Smooth muscle cell of the brain vasculature (primary cell): ENCODE data around the gene LRRIQ4.

Experiments
- DNase-seq: peaks from one replicate; pipeline ENCODE4 v3.0.0-alpha.2; 2012; ENCODE audit warnings: low read depth, low spot score

LRRIQ4 gene

DNA sequence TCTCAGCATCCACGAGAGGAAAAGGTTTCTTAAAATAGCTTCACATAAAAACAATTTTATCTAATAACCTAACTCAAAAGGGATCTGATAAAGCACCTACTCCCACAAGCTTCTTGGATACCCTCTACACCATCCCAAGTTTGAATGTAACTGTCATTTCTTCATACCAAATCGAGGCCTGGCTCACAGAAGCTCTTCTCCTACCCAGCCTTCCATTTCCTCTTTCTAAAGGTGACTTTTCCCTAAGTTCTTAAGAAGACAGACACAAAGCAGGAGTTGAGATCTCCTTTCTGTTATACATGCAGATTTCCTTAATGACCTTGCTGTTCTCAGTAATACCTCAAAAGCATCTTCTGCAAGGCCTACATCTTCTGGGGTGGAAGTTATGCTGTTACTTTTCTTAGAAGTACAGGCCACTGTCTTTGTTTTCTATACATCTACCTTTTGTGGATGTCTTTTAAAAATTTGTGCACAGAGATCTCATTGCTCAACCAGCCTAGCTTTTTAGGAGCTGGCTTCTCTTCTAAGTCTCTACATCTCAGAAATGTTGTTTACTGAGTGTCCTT is 3.4 kb upstream of the LRRIQ4 start:
- no peak for DNase-seq

DNA sequence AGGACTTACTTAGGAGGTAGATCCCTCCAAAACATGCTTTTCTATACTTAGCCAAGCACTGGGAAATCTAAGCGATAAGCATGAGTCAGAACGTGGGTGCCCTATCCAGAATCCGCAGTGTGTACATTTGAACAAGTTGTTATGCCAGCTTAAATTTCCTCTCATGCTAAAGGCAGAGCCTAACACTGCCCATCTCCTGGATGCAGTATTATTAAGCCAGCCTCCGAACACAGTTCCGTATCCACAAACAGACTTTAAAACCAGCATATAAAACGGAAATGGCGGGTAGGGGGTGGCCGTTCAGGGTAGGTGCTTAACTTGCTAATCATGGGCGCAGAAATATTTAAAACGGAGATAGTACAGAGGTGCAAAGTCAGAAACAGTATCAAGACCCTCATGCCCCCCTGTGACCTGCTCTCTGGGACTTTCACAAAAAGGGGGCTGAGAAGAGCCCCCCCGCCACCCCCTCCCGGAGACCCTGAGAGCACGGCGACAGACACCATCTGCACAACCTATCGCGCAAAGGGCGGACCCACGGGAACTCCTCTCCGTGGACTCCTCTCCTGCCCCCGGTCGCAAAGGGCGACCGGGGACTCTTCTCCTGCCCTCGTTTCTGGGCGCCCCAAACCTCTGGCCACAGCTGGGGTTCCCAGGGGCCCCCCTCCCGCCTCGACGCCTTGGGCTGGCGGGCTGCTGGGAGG is 889 bp upstream of the LRRIQ4 start:
- peak; percentile 23 for DNase-seq

DNA sequence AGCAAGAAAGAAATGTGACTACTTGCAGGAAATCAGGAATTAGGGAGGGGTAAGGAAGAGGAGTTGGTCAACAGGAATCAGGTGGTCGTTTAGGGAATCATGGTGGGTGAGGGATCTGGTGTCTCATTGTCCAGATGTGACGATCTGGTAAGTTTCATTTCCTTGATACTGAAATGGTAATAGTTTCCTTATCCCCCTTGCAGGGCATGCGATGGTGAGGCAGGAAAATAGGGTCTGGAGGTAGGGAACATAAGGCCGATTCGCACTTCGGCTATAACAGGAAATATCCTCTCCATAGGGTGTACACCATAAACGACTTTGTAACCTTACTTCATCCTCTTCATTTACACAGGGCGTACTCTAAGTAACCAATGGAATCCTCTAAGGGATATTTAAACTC is 608 bp downstream of the LRRIQ4 start:
- DNase-seq, result peak; percentile 1

DNA sequence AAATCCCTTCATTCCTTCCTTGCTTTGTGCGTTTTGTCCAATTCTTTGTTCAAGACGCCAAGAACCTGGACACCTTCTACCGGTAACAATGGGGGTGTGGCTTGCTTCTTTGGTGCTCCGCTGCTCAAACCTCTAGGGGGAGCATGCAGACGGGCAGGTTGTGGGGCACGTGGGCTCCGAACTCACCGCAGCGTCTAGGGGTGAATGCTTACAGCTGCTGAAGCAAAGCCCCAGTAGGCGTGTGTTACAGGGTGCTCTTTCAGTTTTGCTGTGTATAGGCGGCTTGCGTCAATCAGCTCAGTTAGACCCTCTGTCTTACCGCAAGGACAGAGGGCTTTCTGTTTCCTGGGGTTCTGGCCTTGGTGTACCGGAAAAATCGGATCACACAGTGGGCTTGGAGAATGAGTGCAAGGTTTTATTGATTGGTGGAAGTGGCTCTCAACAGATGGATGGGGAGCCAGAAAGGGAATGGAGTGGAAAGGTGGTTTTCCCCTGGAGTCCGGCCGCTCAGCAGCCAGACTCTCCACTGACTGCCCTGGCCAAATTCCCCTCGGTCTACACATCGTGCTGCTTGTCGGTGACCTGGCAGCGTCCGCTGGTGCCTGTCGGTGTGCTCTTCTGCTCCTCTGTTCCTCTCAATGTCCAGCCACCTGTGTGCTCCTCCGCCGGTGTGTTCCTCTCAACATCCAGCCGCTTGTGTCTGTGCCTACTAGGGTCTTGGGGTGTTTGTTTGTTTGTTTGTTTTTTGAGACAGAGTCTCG is 1.3 kb downstream of the LRRIQ4 start:
- DNase-seq, result no peak

DNA sequence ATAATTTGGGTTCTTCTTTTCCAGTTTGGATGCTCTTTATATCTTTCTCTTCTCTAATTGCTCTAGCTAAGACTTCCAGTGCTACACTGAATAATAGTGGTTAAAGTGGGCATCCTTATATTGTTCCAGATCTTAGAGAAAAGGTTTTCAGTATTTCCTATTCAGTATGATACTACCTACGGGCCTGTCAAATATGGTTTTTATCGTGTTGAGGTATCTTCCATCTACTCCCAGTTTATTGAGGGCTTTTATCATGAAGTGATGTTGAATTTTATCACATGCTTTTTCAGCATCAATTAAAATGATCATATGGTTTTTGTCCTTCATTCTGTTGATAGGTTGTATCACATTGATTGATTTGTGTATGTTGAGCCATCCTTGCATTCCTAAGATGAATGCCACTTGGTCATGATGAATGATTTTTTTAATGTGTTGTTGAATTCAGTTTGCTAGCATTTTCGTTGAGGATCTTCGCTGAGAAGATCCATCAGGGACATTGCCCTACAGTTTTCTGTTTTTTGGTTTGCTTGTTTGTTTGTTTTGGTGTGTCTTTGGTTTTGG is 3.0 kb downstream of the LRRIQ4 start:
- DNase-seq, result no peak

DNA sequence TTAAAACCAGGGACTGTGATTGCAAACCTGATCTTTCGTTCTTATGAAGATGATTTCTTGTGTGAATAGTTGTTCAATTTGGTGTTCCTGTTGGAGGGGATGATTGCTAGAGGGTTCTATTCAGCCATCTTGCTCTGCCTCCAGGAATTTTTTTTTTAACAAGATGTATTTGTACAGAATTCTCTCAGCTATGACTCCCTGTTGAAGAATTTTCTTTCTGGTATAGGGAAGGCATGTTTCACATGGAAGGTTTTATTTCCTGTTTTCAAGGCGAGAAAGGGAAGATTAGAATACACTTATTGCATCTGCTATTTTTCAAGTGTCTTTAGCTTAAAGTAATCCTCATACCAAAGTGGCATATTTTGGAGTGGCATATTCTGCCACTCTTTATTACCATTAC is 5.6 kb downstream of the LRRIQ4 start:
- DNase-seq, result no peak

DNA sequence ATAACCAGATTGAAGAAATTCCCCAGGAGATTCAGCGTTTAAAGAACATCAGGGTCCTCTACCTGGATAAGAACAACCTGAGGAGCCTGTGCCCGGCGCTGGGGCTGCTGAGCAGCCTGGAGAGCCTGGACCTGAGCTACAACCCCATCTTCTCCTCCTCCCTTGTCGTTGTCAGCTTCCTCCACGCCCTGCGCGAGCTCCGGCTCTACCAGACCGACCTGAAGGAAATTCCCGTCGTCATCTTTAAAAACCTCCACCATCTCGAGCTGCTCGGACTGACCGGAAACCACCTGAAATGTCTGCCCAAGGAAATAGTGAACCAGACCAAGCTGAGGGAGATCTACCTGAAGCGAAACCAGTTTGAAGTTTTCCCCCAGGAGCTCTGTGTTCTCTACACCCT is 9.4 kb downstream of the LRRIQ4 start:
- DNase-seq, result no peak

DNA sequence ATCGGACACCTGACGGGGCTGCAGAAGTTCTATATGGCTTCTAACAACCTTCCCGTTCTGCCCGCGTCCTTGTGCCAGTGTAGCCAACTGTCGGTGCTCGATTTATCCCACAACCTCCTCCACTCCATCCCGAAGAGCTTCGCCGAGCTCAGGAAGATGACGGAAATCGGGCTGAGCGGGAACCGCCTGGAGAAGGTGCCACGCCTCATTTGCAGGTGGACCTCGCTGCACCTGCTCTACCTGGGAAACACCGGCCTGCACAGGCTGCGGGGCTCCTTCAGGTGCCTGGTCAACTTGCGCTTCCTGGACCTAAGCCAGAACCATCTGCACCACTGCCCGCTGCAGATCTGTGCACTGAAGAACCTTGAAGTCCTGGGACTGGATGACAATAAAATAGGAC is 9.9 kb downstream of the LRRIQ4 start:
- no peak for DNase-seq

DNA sequence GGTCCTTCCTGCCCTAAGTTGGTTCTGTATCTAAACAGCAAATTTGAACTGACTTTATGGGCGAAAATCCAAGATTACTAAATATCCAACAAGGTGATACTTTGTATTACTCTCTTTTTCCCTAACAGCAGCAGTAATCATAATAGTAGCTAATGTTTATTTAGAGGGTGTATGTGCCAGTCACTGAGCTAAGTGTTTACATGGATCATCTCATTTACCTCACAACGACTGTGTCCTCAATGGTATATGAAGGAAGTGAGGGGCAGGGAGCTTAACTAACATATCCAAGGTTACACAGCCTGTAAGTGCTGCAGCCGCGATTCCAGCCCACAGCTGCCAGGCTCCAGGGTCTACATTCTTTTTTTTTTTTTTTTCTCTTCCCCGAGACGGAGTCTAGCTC is 10.3 kb downstream of the LRRIQ4 start:
- no peak for DNase-seq

DNA sequence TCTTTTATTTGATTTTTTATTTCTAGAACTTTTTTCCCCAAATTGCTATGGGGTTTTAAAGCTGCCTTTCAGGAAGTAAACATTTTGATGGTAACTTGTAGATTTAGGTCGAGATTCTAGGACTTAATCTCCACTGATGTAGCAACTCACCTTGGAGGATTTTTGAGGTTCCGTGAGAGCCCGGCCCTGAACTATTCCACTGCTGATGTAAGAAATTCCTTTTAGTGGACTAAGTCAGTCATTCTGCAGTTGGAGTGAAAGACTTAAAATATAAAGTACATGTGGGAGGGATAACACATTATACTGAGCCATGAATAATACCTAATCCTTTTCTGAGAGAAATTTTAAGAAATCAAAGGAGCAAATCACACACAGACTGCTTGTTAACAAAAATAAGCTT is 12.6 kb downstream of the LRRIQ4 start:
- no peak for DNase-seq

DNA sequence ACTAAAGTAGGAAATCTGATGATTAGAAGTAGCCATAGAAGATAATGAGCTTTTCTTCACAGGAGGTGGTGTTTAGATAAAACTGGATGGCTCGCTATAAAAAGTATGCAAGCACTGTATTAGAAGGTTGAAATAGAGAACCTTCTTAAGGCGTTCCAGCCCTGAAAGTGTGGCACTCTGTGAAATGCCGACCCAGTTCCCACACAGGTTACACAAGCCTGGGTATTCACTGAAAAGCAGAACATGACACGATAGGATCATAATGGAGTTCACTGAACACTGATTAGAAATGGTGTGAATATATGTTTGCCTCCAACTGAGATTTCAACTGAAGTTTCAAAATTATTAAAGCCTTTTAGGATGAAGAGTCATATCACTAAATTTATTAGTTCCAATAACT is 15.0 kb downstream of the LRRIQ4 start:
- no peak for DNase-seq

DNA sequence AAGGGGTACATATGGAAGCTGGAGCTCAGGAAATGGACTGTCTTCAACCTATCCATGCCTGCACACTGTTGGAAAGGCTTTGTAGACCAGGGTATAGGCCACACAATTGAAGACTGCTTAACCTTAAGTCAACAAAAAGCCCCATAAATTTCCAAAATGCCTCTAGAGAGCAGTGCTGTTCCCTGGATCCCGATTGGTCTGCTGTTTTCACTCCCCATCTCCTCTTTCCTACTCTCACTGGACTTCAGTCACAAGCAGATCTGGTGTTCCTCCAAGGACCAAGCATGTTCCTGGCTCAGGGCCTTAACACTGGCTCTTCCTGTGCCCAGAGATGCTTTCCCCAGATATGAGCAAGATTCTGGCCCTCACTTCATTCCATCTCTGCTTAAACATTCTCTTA is 22.9 kb downstream of the LRRIQ4 start:
- DNase-seq, result no peak

DNA sequence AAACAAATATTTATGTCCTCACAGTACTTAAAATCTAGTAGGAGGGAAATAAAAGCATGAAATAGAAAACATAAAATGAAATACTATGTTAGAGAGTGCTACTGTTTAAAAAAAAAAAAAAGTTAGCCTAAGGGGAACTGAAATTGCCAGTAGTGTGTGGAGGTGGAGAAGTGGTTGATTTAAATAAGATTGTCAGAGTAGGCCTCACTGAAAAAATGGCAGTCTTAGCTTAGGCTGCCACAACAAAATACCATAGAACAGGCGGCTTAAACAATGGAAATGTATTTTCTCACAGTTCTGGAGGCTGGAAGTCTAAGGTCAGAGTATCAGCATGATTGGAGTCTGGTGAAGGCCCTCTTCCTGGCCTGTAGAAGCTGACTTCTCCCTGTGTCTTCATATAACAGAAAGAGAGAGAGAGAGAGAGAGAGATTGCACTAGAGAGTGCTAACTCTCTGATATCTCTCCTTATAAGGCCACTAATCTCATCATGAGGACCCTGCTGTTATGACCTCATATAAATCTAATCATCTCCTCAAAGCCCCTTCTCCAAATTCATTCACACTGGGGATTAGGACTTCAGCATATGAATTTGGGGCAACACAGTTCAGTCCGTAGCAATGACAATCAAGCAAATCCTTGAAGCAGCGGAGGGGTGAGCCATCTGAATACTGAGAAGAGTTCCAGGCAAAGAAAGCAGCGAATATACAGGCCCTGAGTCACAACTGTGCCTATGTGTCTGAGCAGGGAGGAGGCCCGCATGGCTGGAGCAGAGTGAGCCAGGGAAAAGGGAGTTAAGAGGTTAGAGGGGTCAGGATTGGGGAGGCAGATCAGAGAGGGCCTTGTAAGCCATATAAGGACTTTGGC is 23.6 kb downstream of the LRRIQ4 start:
- DNase-seq, result no peak

DNA sequence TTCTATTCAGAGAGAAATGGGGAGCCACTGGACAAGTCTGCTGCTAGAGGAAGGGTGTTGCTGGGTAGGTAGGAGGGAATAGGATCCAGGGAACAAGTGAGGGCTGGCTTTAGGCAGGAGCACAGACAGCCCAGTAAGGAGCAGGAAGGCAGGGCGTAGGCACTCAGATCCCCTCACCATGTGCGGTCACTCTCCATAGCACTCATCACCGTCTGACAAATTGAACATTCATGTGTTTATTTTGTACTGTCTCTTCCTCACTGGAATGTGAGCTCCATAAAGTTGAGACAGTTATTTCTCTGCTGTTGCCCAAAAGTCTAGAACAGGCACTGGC is 24.2 kb downstream of the LRRIQ4 start:
- DNase-seq, result no peak

DNA sequence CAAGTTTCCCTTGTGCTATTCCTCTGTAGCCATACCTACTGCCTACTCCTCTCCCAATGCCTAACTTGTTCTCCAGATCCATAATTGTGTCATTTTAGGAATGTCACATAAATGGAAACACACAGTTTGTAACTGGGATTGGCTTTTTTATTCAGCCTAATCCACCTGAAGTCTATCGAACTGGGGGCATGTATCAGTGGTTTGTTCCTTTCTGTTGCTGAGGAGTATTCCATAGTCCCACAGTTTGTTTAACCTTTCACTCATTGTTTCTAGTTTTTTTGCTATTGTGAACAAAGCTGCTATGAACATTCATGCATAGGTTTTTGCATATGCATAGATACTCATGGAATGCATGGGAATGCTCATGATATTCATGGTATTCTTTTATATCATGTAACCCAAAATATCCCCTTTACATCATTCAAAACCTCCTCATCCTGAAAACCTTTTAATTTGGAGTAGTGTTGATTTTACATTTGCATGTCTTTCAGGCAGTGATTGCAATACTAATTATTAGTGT is 25.9 kb downstream of the LRRIQ4 start:
- DNase-seq, result no peak

DNA sequence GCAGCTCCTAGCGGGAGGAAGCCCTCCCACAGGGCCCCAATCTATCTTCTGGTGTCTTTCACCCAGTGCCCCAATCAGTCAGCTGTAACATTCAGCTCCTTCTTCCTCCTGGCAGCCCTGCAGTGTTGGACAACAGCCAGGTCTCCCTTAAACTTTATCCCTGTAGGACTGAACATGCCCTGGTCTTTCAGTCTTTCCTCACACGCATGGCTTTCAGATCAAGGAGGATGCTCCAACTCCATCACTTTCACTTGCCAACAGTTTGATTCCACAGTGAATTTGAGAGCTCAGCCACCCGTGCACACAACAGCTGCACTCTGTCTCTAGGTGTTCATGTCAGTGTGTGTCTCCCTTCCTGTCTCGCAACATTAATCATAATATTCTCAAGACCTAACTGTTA is 28.5 kb downstream of the LRRIQ4 start:
- DNase-seq, result no peak

DNA sequence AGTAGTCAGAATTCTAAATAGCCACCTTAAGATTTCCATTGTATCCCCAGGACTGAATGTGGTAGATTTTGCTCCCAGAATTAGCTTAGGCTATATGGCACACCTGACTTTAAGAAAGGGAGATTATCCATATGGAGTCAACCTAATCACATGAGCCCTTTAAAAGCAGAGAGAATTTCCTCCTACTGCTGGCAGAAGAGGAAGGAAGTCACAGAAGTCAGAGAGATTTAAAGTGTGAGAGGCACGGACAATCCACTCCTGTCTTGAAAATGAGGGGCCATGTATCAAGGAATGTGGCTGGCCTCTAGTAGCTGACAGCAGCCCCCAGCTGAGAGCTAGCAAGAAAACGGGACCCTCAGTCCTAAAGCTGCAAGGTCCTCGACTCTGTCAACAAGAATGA is 30.3 kb downstream of the LRRIQ4 start:
- DNase-seq, result no peak

DNA sequence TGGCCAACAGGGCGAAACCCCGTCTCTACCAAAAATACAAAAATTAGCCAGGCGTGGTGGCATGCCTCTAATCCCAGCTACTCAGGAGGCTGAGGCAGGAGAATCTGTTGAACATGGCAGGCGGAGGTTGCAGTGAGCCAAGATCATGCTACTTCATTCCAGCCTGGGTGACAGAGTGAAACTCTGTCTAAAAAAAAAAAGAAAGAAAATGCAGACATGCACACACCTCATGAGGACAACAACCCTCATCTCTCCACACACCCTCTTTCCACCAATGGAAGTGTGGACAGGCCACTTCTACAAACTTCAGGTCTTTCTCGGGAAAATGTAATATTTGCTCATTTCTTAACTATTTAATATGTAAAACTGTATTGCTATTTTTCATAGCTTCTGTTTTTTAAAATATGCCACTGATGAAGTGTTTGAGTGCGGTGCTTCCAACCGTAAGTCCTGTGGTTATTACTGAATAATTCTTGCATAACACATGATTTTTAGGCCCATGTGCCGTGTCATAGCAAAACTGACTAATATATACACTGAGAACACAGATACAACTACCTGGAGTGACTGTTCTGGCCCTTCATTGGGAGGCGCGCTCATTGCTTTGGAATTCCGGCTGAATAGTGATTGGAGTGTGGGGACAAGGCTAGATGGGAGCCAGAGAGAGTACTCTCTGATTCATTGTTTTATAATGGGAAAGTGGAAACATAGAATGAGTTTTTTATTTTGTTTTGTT is 34.0 kb downstream of the LRRIQ4 start:
- no peak for DNase-seq

DNA sequence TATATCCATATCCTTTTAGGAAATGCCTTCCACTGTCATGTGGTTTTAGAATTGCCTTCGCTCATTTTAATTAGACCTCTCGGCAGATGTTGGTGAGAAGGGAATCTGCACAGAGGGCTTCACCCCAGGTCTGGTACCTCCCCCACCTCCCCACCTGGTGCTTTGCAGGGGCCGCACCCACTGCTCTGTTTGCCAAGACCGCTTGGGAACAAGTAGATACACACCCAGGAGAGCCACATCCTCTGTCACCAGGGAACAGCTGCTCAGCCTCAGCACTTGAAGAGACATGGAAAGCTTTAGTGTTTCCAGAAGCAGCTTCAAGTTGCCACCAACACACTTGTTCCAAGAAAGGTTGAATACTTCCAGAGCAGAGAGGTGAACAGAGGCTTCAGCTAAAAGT is 35.2 kb downstream of the LRRIQ4 start:
- no peak for DNase-seq

DNA sequence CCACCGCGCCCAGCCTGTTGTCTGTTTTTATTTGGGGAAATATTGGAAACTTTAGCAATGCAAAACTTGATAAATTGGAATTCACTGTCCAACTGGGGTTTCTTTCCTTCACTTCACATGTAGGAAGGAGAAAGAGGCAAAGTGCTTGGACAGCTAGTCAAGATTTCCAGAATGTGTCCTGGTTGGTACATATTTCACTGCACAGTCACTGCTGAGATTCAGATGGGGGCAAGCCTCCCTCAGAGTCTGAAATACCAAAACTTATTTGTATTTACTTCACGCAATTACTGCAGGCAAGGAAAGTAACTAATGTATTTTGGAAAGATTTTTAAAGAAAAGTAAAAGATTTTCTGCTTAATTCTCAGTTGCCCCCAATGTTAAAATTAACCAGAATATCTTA is 36.1 kb downstream of the LRRIQ4 start:
- no peak for DNase-seq

DNA sequence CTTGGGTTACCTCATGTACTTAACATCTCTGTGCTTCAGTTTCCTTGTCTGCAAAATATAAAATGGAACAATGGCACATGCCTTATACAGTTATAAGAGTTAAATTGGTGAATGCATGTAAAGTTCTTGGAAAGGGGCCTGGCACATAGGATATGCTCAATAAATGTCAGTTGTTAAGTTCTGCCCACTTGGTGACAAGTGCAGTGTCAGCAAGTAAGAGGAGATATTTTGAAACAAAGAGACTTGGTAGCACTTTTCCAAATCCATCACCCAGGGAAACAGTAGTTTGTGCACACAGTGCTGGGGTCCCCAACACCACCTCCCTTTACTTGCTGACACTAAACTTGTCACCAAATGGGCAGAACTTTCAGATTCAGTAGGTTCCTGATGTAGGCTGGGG is 37.9 kb downstream of the LRRIQ4 start:
- no peak for DNase-seq
